Natural killer cell (primary cell): ENCODE results near the gene GLRX. TPM values are rescaled to one million over a fixed set of nuclear protein-coding genes. Genes with fewer than 3 reads are reported as not detected.

Experiments
- ATAC-seq, 3 donors: fragments of 150-1000 bp in 2 of 3; fragments of 200-7000 bp in 1 of 3; cut with Tn5 transposase; 1 replicate in 1 of 3; 2 replicates in 2 of 3; pipeline ENCODE4 v1.10.0; 2021; ENCODE audit warnings: mild to moderate bottlenecking in 2 of 3, moderate library complexity in 2 of 3
- DNase-seq, 2 donors: peaks; one replicate each; pipeline versions ENCODE4 v3.0.0 to v3.0.0-alpha.2; 2013 to 2021; ENCODE audit warnings: mixed read lengths in 1 of 2
- H3K27ac ChIP-seq: one replicate; pipeline ENCODE4 v1.5.1; 2013; ENCODE audit warnings: mild to moderate bottlenecking, low read length
- H3K27me3 ChIP-seq: one replicate; pipeline ENCODE4 v1.6.1; 2013; ENCODE audit warnings: low read length; ENCODE audit not compliant: control insufficient read depth, insufficient read depth
- H3K36me3 ChIP-seq: one replicate; pipeline ENCODE4 v1.6.1; 2013; ENCODE audit warnings: low read length; ENCODE audit not compliant: control insufficient read depth, insufficient read depth
- H3K4me1 ChIP-seq: one replicate; pipeline ENCODE4 v1.6.1; 2013; ENCODE audit warnings: low read length; ENCODE audit not compliant: control insufficient read depth, insufficient read depth
- H3K4me3 ChIP-seq: one replicate; pipeline ENCODE4 v1.5.1; 2013; ENCODE audit warnings: low read length
- H3K9me3 ChIP-seq: one replicate; pipeline ENCODE4 v1.6.1; 2013; ENCODE audit warnings: low read length; ENCODE audit not compliant: control insufficient read depth, insufficient read depth
- H3K27ac Mint-ChIP-seq, 2 donors: one replicate each; pipeline ENCODE4 v1.8.0; 2022; ENCODE audit warnings: mild to moderate bottlenecking in 2 of 2, mixed read lengths in 2 of 2, moderate library complexity in 1 of 2
- H3K27me3 Mint-ChIP-seq, 2 donors: one replicate each; pipeline ENCODE4 v1.8.0; 2022; ENCODE audit warnings: low read depth in 2 of 2, mixed read lengths in 2 of 2
- H3K36me3 Mint-ChIP-seq: one replicate; pipeline ENCODE4 v1.8.0; 2022; ENCODE audit warnings: mixed read lengths
- H3K4me1 Mint-ChIP-seq, 2 donors: one replicate each; pipeline ENCODE4 v1.8.0; 2022; ENCODE audit warnings: mixed read lengths in 2 of 2
- H3K4me3 Mint-ChIP-seq: one replicate; pipeline ENCODE4 v1.8.0; 2022; ENCODE audit warnings: mild to moderate bottlenecking, moderate library complexity, mixed read lengths
- H3K9me3 Mint-ChIP-seq, 2 donors: one replicate each; pipeline ENCODE4 v1.8.0; 2022; ENCODE audit warnings: mixed read lengths in 2 of 2
- CTCF ChIP-seq: fragments of 200-600 bp; IDR thresholded peaks from one replicate; pipeline ENCODE4 v1.8.0; 2022; ENCODE audit warnings: antibody characterized with exemption
- WGBS: methylation state at CpG from one replicate; pipeline ENCODE4 v1.1.7; 2013; ENCODE audit warnings: missing lambda C conversion rate; ENCODE audit not compliant: insufficient coverage; 5-methylcytosine and 5-hydroxymethylcytosine counted together
- intact Hi-C: fragments of 100-400 bp; cut with micrococcal nuclease; formaldehyde crosslinking; loops from one replicate; pipeline ENCODE4 v1.14.2; 2022
- total RNA-seq, 4 donors: library from RNA; stranded (reverse); fragments of 120-200 nt in 1 of 4; gene quantifications; one replicate each; pipeline versions ENCODE4 v1.2.3 to v1.2.4, GENCODE V29; 2013 to 2022

Gene GLRX
- total RNA-seq, 3 donors from 2014 or later (not counting 1 experiment from before 2014, with no cell fraction given) = 59.2 to 102 (median 62.5) TPM

- WGBS = 79% methylated on average over 6 of the region's 6 CpGs
- H3K9me3 Mint-ChIP-seq = peaks cover 0 to 3% of the 10 kb centered on the region in 2 donors
- Histone ChIP-seq H3K9me3 (no peaks in the 10 kb centered on the region), H3K27ac (no peak overlapping the region), H3K36me3 (no peaks in the 10 kb centered on the region), H3K27me3 (no peaks in the 10 kb centered on the region), H3K4me1 (peaks cover 12% of the 10 kb centered on the region), H3K4me3 (no peak overlapping the region)
- H3K4me1 Mint-ChIP-seq = peaks cover 17 to 22% of the 10 kb centered on the region in 2 donors
- H3K27ac Mint-ChIP-seq = peak overlapping the region; percentile 57 to 67
- no peak for TF ChIP-seq CTCF
- no peak for ATAC-seq
- no peak overlapping the region for H3K4me3 Mint-ChIP-seq
- H3K27me3 Mint-ChIP-seq = no peaks in the 10 kb centered on the region
- intact Hi-C loops = no loop called here
- DNase-seq = no peak
- H3K36me3 Mint-ChIP-seq = no peaks in the 10 kb centered on the region
Measured at GRCh38 chr5:95803271-95804148, 19.0 kb downstream of the GLRX start.

GRCh38 chr5:95801961-95802360 is 20.6 kb downstream of the GLRX start:
- 100% methylated on average over 2 of the region's 3 CpGs for WGBS
- Mint-ChIP-seq H3K9me3 (peaks cover 0 to 3% of the 10 kb centered on the region in 2 donors), H3K27ac (peak overlapping the region in 1 of 2 donors; percentile 57), H3K27me3 (no peaks in the 10 kb centered on the region), H3K36me3 (no peaks in the 10 kb centered on the region), H3K4me3 (no peak overlapping the region), H3K4me1 (peaks cover 10 to 14% of the 10 kb centered on the region in 2 donors)
- H3K36me3 ChIP-seq = no peaks in the 10 kb centered on the region
- no peaks in the 10 kb centered on the region for H3K9me3 ChIP-seq
- no peak for TF ChIP-seq CTCF
- no peaks in the 10 kb centered on the region for H3K4me1 ChIP-seq
- H3K4me3 ChIP-seq = no peak overlapping the region
- intact Hi-C loops = no loop called here
- ATAC-seq (no peak), DNase-seq (no peak)
- no peak overlapping the region for H3K27ac ChIP-seq
- no peaks in the 10 kb centered on the region for H3K27me3 ChIP-seq

- no peak for TF ChIP-seq CTCF
- Histone ChIP-seq H3K4me1 (no peaks in the 10 kb centered on the region), H3K9me3 (no peaks in the 10 kb centered on the region), H3K4me3 (no peak overlapping the region), H3K36me3 (no peaks in the 10 kb centered on the region), H3K27ac (no peak overlapping the region), H3K27me3 (no peaks in the 10 kb centered on the region)
- Mint-ChIP-seq H3K9me3 (peaks cover 0 to 3% of the 10 kb centered on the region in 2 donors), H3K4me1 (peaks cover 10 to 14% of the 10 kb centered on the region in 2 donors), H3K36me3 (no peaks in the 10 kb centered on the region), H3K4me3 (no peak overlapping the region), H3K27ac (no peak overlapping the region), H3K27me3 (no peaks in the 10 kb centered on the region)
- WGBS = 94% methylated on average over 2 of the region's 2 CpGs
- DNase-seq = no peak
- intact Hi-C loops = no loop called here
- no peak for ATAC-seq
Measured at GRCh38 chr5:95801532-95801931, 21.0 kb downstream of the GLRX start.
